NB4 (cell line): ENCODE data around the gene CNPPD1.

ENCODE experiments used
- MYC ChIP-seq: IDR thresholded peaks from 2 replicates; pipeline ENCODE4 v1.6.1; 2011; ENCODE audit warnings: low read depth, low read length
- POLR2A ChIP-seq: IDR thresholded peaks from 2 replicates; pipeline ENCODE4 v1.6.1; 2011; ENCODE audit warnings: mild to moderate bottlenecking; ENCODE audit not compliant: insufficient read length; ENCODE audit errors: extremely low read depth
- TF ChIP-seq, protein P1 (sequence below): IDR thresholded peaks from one replicate; pipeline ENCODE4 v1.5.1; 2012; ENCODE audit warnings: low read depth, low read length
- TF ChIP-seq, protein P2 (sequence below): IDR thresholded peaks from 2 replicates; pipeline ENCODE4 v1.6.1; 2011; ENCODE audit warnings: low read depth, low read length

DNA sequence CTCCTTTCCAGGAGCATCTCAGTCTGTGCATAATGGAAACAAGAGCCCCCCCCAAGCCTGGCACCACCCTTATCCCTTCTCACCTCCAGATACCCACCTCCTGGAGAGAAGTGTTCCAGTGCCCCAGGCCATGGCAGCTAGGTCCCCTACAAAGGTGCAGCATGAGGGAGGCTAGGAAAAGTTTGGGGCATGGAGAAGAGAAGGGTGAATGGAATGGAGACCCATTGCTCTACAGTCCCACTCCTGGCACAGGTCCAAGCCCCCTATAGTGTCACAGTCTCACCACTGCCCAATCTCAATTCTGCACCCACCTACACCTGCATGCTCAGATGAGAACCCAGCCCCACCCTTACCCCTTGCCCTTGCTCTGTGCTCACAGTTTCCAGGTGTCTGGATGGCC, 7.8 kb downstream of the CNPPD1 start:
- TF ChIP-seq, protein P1, sequence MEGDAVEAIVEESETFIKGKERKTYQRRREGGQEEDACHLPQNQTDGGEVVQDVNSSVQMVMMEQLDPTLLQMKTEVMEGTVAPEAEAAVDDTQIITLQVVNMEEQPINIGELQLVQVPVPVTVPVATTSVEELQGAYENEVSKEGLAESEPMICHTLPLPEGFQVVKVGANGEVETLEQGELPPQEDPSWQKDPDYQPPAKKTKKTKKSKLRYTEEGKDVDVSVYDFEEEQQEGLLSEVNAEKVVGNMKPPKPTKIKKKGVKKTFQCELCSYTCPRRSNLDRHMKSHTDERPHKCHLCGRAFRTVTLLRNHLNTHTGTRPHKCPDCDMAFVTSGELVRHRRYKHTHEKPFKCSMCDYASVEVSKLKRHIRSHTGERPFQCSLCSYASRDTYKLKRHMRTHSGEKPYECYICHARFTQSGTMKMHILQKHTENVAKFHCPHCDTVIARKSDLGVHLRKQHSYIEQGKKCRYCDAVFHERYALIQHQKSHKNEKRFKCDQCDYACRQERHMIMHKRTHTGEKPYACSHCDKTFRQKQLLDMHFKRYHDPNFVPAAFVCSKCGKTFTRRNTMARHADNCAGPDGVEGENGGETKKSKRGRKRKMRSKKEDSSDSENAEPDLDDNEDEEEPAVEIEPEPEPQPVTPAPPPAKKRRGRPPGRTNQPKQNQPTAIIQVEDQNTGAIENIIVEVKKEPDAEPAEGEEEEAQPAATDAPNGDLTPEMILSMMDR, result no peak
- TF ChIP-seq, protein P2, sequence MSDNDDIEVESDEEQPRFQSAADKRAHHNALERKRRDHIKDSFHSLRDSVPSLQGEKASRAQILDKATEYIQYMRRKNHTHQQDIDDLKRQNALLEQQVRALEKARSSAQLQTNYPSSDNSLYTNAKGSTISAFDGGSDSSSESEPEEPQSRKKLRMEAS, result no peak
- no peak for TF ChIP-seq MYC
- no peak for TF ChIP-seq POLR2A
